ENCODE results near the gene TBC1D22B. TPM values are rescaled to one million over a fixed set of nuclear protein-coding genes. Genes with fewer than 3 reads are reported as not detected.

TBC1D22B gene
- polyA plus RNA-seq, 3 donors: 3.9 to 5.0 (median 4.9) TPM

DNA sequence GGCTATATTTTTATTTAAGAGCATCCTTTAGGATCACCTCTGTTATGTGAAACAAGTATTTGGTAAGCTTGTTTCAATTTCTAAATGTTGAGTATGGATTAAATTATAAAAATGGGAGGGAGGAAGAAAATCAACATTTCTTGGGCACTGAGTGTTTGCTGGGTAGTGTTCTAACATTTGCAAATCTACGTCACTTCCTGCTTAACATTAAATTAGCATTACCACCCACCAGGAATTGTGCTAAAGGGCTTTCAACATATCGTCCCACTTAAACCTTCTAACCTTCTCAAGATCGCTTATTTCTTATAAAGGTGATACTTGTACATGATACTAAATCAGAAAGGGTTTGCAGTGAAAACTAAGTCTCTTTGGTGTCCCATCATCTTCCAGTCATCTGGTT lies 8.3 kb downstream of the TBC1D22B start:
- intact Hi-C loops (cut with micrococcal nuclease): no loop called here
- peaks cover 7% of the 10 kb centered on the region for H4K20me1 ChIP-seq (ENCODE audit: insufficient read depth, low read length)
- H3K27ac Mint-ChIP-seq: no peak overlapping the region
- no CpG with 5 or more reads among the region's 3 CpGs for WGBS (ENCODE audit: insufficient coverage)
- no peak overlapping the region for H2AFZ ChIP-seq (ENCODE audit: insufficient read depth, low read depth, low read length, poor library complexity, severe bottlenecking)
- H3K9me3 Mint-ChIP-seq: peaks cover 0 to 5% (median 0%) of the 10 kb centered on the region in 7 donors
- H3K36me3 Mint-ChIP-seq: peaks cover 19 to 29% of the 10 kb centered on the region in 2 donors
- no peak overlapping the region for H3K4me3 Mint-ChIP-seq
- peaks cover 71% of the 10 kb centered on the region for H3K79me2 ChIP-seq (ENCODE audit: insufficient read depth, low read length)
- DNase-seq: no peak
- no peak overlapping the region for H3K4me2 ChIP-seq (replicated peaks; ENCODE audit: extremely low read depth, low read length, poor library complexity, severe bottlenecking)
- H3K4me3 ChIP-seq (replicated peaks in 1 of 3; ENCODE audit: low read depth in 2 of 3, low read length in 3 of 3): no peak overlapping the region
- no peaks in the 10 kb centered on the region for H3K27me3 Mint-ChIP-seq (ENCODE audit: low read depth in 3 of 3)
- H3K36me3 ChIP-seq (replicated peaks in 1 of 2; ENCODE audit: control insufficient read depth in 1 of 2, insufficient read depth in 2 of 2, low read length in 2 of 2): peaks cover 3 to 19% of the 10 kb centered on the region in 2 donors
- H3K9ac ChIP-seq (ENCODE audit: insufficient read depth, low read length, poor library complexity, severe bottlenecking): no peak overlapping the region
- peaks cover 4 to 5% of the 10 kb centered on the region in 2 donors for H3K4me1 ChIP-seq (ENCODE audit: control insufficient read depth in 1 of 2, insufficient read depth in 2 of 2, low read length in 2 of 2)
- no peaks in the 10 kb centered on the region for H3K9me3 ChIP-seq (replicated peaks in 1 of 2; ENCODE audit: control insufficient read depth in 1 of 2, insufficient read depth in 1 of 2, low read length in 2 of 2)
- no peak overlapping the region for H3K27ac ChIP-seq (ENCODE audit: low read depth in 1 of 2, low read length in 2 of 2)
- peaks cover 25% of the 10 kb centered on the region for H3K4me1 Mint-ChIP-seq
- H3K27me3 ChIP-seq (ENCODE audit: control insufficient read depth in 2 of 2, insufficient read depth in 2 of 2, low read length in 2 of 2): no peaks in the 10 kb centered on the region
- TF ChIP-seq, protein P1, sequence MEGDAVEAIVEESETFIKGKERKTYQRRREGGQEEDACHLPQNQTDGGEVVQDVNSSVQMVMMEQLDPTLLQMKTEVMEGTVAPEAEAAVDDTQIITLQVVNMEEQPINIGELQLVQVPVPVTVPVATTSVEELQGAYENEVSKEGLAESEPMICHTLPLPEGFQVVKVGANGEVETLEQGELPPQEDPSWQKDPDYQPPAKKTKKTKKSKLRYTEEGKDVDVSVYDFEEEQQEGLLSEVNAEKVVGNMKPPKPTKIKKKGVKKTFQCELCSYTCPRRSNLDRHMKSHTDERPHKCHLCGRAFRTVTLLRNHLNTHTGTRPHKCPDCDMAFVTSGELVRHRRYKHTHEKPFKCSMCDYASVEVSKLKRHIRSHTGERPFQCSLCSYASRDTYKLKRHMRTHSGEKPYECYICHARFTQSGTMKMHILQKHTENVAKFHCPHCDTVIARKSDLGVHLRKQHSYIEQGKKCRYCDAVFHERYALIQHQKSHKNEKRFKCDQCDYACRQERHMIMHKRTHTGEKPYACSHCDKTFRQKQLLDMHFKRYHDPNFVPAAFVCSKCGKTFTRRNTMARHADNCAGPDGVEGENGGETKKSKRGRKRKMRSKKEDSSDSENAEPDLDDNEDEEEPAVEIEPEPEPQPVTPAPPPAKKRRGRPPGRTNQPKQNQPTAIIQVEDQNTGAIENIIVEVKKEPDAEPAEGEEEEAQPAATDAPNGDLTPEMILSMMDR (IDR thresholded peaks at IDR 0.05): no peak

DNA sequence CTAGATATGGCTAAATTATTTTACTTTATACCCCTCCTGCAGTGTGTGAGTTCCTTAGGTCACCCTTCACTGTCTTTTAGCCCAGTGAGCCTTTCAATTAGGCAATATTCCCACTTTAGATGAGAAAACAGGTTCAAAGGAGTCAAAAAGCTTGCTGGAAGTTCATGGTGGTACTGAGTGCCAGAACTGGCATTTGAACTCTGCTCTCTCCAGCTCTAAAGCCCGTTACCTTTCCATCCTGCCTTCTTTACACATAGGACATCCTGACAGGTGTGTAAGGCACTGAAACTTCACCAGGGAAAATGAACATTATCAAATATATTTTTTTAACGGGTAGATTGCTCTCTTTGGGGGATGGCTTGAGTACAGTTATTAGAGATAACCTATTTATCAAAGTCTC lies 11.5 kb downstream of the TBC1D22B start:
- no peak overlapping the region for H3K9ac ChIP-seq (ENCODE audit: insufficient read depth, low read length, poor library complexity, severe bottlenecking)
- no peaks in the 10 kb centered on the region for H3K27me3 Mint-ChIP-seq (ENCODE audit: low read depth in 3 of 3)
- H3K4me3 ChIP-seq (replicated peaks in 1 of 3; ENCODE audit: low read depth in 2 of 3, low read length in 3 of 3): no peak overlapping the region
- H3K4me1 ChIP-seq (ENCODE audit: control insufficient read depth in 1 of 2, insufficient read depth in 2 of 2, low read length in 2 of 2): peaks cover 4 to 5% of the 10 kb centered on the region in 2 donors
- peaks cover 3 to 29% of the 10 kb centered on the region in 2 donors for H3K36me3 ChIP-seq (replicated peaks in 1 of 2; ENCODE audit: control insufficient read depth in 1 of 2, insufficient read depth in 2 of 2, low read length in 2 of 2)
- H3K36me3 Mint-ChIP-seq: peaks cover 23 to 34% of the 10 kb centered on the region in 2 donors
- no peak overlapping the region for H3K4me2 ChIP-seq (replicated peaks; ENCODE audit: extremely low read depth, low read length, poor library complexity, severe bottlenecking)
- no peak overlapping the region for H3K4me3 Mint-ChIP-seq
- H3K4me1 Mint-ChIP-seq: peaks cover 32% of the 10 kb centered on the region
- WGBS (ENCODE audit: insufficient coverage): no CpG with 5 or more reads among the region's 2 CpGs
- H3K9me3 ChIP-seq (replicated peaks in 1 of 2; ENCODE audit: control insufficient read depth in 1 of 2, insufficient read depth in 1 of 2, low read length in 2 of 2): no peaks in the 10 kb centered on the region
- no peak overlapping the region for H3K27ac ChIP-seq (ENCODE audit: low read depth in 1 of 2, low read length in 2 of 2)
- H4K20me1 ChIP-seq (ENCODE audit: insufficient read depth, low read length): peaks cover 7% of the 10 kb centered on the region
- peaks cover 66% of the 10 kb centered on the region for H3K79me2 ChIP-seq (ENCODE audit: insufficient read depth, low read length)
- no peaks in the 10 kb centered on the region for H3K27me3 ChIP-seq (ENCODE audit: control insufficient read depth in 2 of 2, insufficient read depth in 2 of 2, low read length in 2 of 2)
- no peak for DNase-seq
- TF ChIP-seq, protein P1 (IDR thresholded peaks at IDR 0.05): no peak
- no peak overlapping the region for H2AFZ ChIP-seq (ENCODE audit: insufficient read depth, low read depth, low read length, poor library complexity, severe bottlenecking)
- no peak overlapping the region for H3K27ac Mint-ChIP-seq
- H3K9me3 Mint-ChIP-seq: peaks cover 0 to 6% (median 0%) of the 10 kb centered on the region in 7 donors
- intact Hi-C loops (cut with micrococcal nuclease): no loop called here
